GM18505 (cell line): ENCODE results near the gene OSBPL9.
"Not testable (repeated sequence)": the region's sequence is repeated elsewhere in the genome, so short reads cannot be mapped to it uniquely, and the experiment has no call there.

Experiments
- ATAC-seq: cut with Tn5 transposase; IDR thresholded peaks from one replicate; pipeline ENCODE4 v1.9.1; 2021; ENCODE audit not compliant: unreplicated experiment
- POLR2A ChIP-seq: IDR thresholded peaks from 4 replicates; pipeline ENCODE4 v1.6.1; 2011; ENCODE audit warnings: borderline replicate concordance; ENCODE audit not compliant: insufficient read depth, insufficient read length; ENCODE audit errors: extremely low read depth

OSBPL9 gene

DNA sequence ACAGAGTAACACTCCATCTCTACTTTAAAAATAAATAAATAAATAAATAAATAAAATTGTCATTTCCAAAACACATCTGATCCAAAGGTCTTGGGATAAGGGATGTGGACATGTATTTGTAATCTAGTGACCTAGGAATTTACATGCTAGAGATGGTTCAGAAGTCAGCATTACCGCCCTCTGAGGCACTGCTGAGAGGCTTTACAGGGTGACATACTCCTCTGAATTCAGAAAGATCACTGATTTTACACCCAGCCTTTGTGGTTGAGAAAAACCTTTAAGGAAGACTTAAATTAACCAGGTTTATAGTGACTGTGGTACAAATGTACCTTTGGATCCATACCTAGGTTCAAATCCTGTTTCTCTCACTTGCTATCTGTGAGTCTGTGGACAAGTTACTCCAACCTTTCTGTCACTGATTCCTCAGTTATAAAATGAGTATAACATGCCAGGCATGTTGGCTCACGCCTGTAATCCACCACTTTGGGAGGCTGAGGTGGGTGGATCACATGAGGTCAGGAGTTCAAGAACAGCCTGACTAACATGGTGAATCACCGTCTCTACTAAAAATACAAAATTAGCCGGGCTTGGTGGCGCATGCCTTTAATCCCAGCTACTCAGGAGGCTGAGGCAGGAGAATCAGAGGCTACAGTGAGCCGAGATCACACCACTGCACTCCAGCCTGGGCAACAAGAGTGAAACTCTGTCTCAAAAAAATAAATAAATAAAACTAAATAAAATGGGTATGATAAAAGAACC lies 20.1 kb downstream of the OSBPL9 start:
- ATAC-seq: no peak
- TF ChIP-seq POLR2A: no peak

GRCh38 chr1:51638350-51638749 lies 21.5 kb downstream of the OSBPL9 start:
- no peak for TF ChIP-seq POLR2A
- ATAC-seq: no peak

DNA sequence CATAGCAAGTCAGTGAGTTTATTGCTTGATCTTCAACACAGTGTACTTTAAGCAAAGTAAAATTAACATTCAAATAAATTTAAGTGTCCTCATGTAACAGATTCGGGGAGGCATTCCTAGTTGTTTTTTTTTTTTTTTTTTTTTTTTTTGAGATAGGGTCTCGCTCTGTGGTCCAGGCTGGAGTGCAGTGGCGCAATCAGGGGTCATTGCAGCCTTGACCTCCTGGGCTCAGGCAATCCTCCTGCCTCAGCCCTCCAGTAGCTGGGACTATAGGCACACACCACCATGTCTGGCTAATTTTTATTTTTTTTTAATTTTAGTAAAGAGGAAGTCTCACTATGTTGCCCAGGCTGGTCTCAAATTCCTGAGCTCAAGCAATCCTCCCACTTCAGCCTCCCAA lies 22.8 kb downstream of the OSBPL9 start:
- ATAC-seq: no peak
- no peak for TF ChIP-seq POLR2A

DNA sequence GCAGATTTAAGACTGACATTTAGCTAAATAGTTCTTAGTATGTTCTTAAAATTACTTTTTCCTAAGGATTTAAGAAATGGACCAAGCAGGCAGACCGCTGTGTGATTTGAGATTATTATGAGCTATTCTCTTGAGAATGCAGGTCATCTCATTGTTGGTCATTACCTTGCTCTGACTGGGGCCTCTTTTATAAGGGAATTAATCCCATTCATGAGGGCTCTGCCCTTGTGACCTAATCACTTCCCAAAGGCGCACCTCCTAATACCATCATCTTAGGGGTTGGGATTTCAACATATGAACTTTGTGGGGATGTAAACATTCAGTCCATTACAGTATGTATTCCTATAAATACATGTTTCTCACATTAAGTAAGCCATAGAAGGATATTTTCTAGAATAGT lies 24.2 kb downstream of the OSBPL9 start:
- no peak for ATAC-seq
- TF ChIP-seq POLR2A: no peak

GRCh38 chr1:51642739-51643142 lies 25.8 kb downstream of the OSBPL9 start:
- no peak for ATAC-seq
- no peak for TF ChIP-seq POLR2A

DNA sequence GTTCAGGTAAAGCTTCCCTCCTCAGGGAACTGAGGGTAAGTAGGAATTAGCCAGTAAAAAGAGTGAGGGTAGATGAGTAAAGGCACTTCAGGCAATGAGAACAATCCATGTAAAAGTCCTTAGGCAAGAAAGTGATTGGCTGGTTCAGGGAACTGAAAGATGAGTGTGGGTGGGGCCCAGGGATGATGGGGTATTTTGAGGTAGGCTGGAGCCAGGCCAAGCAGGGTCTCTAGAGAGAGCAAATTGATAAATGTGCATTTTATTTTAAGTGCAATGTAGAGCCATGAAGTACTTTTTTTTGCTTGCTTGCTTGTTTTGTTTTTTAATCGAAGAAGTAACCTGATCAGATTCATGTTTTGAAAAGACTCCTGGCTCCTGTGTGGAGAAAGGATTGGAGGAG lies 26.5 kb downstream of the OSBPL9 start:
- no peak for ATAC-seq

DNA sequence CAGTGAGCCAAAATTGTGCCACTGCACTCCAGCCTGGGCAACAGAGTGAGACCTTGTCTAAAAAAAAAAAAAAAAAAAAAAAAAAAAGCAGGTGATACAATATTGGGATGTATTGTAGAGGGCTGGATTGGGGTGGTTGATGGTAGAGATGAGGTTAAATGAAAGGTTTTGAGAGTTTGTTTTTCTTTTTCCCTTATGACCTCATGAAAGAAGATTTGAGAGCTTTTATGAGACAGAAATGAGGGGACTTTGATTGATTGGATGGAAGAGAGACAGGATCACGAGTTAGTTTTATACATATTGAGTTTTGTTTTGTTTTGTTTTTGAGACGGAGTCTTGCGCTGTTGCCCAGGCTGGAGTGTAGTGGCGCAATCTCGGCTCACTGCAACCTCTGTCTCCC lies 27.1 kb downstream of the OSBPL9 start:
- TF ChIP-seq POLR2A: no peak
- no peak for ATAC-seq

More for the DNA sequence above, 26.5 kb downstream of the OSBPL9 start:
- no peak for TF ChIP-seq POLR2A

DNA sequence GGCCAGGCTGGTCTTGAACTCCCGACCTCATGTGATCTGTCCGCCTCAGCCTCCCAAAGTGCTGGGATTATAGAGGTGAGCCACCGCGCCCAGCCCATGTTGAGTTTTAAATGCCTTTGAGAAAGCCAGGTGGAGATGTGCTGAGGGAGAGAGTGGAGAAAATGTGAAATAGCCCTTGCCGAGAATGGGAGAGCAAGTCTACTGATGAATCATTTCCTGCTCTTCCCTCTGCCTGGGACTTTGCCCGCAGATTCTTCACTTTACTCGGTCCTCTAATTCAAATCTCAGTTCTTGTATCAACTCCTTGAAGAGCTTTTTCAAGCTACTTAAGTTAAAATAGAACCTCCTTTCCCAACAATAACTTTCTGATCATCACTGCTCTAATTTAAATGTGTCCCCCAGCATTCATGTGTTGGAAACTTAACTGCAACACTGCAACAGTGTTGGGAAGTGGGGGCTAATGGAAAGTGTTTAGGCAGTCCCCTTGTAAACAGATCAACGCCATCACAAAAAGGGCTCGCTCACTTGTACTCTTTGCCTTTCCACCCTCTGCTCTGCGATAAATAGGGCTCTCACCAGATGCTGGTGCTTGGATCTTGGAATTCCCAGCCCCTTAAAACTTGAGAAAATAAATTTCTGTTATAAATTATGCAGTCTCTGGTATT lies 27.8 kb downstream of the OSBPL9 start:
- TF ChIP-seq POLR2A: no peak
- no peak for ATAC-seq

DNA sequence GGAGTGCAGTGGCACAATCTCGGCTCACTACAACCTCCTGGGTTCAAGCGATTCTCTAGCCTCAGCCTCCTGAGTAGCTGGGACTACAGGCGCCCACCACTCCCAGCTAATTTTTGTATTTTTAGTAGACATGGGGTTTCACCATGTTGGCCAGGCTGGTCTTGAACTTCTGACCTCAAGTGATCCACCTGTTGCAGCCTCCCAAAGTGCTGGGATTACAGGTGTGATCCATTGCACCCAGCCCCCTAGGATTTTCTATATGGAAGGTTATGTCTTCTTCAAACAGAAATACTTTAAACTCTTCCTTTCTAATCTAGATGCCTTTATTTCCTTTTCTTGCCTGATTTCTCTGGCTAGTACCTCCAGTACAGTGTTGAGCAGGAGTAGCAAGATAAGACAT lies 29.7 kb downstream of the OSBPL9 start:
- not testable (repeated sequence) for ATAC-seq

DNA sequence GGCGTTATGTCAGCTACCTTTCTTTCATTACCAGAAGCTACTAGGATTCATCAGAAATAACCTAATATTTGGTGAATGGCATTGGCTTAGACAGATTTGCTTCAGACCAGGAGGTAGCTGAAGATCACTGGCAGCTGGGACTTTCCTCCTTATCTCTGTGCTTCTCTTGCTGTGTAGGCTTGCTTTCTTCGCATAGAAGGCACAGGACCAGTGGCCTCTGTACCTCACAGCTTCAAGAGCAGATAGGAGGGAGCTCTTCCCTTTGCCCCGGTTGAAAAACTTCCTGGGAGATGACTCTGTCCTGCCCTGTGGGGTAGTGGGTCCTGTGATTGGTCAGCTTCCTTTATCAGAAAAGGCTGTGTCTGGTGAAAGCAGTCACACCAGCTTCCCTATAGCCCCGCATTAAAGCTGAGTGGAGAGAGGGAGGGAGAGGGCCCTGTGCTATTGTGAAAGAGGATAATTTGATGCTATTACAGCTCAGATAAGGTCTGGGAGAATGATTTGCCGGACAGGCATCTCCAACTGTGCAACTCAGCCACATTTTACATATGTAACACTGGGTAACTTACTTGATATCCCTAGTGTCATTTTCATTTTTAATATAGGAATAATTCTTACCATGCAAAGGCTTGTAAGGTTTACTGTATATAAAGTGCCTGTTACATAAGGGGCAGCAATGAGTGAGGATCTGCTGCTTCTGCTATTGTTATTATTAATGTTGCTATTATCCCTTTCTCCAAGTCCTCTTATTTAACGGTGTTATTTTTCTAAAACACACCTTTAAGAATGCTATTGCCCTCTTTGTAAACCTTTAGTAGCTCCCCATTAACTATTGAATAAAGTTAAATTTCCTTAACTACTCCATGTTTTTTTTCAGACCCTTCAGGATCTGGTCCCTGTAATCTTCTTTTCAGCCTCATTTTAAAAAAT lies 31.6 kb downstream of the OSBPL9 start:
- ATAC-seq: no peak

DNA sequence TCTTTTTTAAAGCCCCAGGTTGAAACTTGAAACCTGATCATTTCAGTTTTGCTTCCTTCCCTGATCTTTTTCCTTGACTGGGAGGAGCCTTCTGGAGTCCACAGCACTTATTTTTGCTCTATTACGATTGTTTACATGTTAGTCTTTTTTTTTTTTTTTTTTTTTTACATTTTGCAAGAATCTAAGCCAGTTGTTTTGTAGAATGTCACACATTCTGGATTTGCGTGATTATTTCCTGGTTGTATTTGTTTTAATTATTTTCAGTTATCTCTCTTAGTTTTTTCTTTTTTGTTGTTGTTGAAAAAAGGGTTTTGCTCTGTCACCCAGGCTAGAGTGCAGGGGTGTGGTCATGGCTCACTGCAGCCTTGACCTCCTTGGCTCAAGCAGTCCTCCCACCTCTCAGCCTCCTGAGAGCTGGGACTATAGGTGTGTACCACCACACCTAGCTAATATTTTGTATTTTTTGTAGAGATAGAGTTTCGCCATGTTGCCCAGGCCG lies 32.8 kb downstream of the OSBPL9 start:
- no peak for TF ChIP-seq POLR2A
- no peak for ATAC-seq

More for the DNA sequence above, 31.6 kb downstream of the OSBPL9 start:
- no peak for TF ChIP-seq POLR2A

DNA sequence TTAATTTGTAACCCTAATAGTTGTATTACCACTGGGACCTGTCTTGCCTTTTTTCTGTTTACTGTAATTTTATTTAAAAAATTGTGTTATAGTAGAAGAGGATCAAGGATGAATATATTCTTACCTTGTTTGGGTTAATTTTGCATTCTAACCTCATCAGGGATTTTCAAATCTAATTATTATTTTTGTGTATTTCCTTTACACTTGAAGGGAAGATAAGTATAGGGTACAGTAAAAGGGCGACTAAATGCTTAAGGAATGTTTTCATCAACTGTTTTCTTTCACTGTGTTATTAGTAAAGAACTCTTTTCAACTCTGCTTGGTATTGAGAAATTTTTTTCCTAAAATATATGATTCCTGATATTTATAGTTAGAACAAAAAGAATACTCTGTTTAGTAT lies 33.3 kb downstream of the OSBPL9 start:
- TF ChIP-seq POLR2A: no peak
- no peak for ATAC-seq

DNA sequence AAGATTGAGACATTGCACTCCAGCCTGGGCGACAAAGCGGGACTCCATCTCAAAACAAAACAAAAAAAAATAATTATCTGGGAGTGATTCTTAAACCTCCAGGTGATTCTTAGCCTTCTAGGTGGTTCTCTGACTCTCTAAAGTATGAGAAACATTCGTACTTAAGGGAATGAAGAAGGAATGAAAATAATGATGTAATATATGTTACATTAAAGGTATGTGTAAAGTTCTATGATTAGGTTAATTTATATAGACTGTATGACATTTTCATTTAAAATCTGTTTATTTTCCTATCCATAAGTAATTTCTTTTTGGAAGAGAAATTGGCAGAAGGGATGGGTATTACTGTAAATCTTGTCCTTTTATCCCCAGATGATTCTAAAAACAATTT lies 34.7 kb downstream of the OSBPL9 start:
- TF ChIP-seq POLR2A: no peak
- ATAC-seq: no peak
